ENCODE results near the gene SCAMP2. TPM values are rescaled to one million over a fixed set of nuclear protein-coding genes. Genes with fewer than 3 reads are reported as not detected.

Gene SCAMP2
- total RNA-seq, 1 experiment from 2014 or later: 55.8 TPM

DNA sequence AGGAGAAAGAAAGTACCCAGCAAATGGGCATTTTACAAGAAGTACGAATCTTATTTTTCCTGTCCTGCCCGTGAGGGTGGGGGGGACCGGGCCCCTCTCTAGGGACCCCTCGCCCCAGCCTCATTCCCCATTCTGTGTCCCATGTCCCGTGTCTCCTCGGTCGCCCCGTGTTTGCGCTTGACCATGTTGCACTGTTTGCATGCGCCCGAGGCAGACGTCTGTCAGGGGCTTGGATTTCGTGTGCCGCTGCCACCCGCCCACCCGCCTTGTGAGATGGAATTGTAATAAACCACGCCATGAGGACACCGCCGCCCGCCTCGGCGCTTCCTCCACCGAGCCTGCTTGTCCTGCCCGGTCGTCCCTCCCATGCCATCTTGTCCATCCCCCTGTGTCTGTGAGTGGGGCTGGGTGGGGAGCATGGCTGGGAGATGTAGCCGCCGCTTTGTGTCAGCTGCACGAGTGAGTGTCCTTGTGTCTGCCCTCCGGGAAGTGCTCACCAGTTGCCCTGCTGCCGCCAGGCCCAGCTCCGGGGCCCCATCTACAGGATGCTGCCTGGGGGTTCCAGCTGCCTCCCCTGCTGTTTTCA, 70.2 kb downstream of the SCAMP2 start:
- POLR2A ChIA-PET: no interaction called here
- CTCF ChIA-PET: no interaction called here

More for the DNA sequence above, 70.2 kb downstream of the SCAMP2 start:
- DNase-seq (ENCODE audit: low read depth, low spot score) (no peak), ATAC-seq (no peak)
- H3K27ac ChIP-seq (ENCODE audit: low read depth, low read length): no peak overlapping the region
- H2AFZ ChIP-seq (ENCODE audit: low read depth, low read length, poor library complexity, severe bottlenecking): no peak overlapping the region
- no peak overlapping the region for H3K4me3 ChIP-seq (replicated peaks in 1 of 2; ENCODE audit: low read depth in 1 of 2, low read length in 2 of 2)
- no peaks in the 10 kb centered on the region for H3K9me2 ChIP-seq (ENCODE audit: insufficient read depth)
- H4K20me1 ChIP-seq (ENCODE audit: insufficient read depth): no peaks in the 10 kb centered on the region
- no peak overlapping the region for H3K9ac ChIP-seq (ENCODE audit: low read length)
- no peak for TF ChIP-seq EZH2phosphoT487 (IDR thresholded peaks at IDR 0.05; ENCODE audit: borderline replicate concordance)
- no peak for TF ChIP-seq POLR2AphosphoS5 (IDR thresholded peaks at IDR 0.05; ENCODE audit: low read depth, low read length)
- no peak for TF ChIP-seq ELF1 (IDR thresholded peaks at IDR 0.05; ENCODE audit: borderline replicate concordance, low read depth)
- no peak for TF ChIP-seq POLR2A (IDR thresholded peaks at IDR 0.05; ENCODE audit: borderline replicate concordance, extremely low read depth, insufficient read depth, insufficient read length)
- TF ChIP-seq, protein P1, sequence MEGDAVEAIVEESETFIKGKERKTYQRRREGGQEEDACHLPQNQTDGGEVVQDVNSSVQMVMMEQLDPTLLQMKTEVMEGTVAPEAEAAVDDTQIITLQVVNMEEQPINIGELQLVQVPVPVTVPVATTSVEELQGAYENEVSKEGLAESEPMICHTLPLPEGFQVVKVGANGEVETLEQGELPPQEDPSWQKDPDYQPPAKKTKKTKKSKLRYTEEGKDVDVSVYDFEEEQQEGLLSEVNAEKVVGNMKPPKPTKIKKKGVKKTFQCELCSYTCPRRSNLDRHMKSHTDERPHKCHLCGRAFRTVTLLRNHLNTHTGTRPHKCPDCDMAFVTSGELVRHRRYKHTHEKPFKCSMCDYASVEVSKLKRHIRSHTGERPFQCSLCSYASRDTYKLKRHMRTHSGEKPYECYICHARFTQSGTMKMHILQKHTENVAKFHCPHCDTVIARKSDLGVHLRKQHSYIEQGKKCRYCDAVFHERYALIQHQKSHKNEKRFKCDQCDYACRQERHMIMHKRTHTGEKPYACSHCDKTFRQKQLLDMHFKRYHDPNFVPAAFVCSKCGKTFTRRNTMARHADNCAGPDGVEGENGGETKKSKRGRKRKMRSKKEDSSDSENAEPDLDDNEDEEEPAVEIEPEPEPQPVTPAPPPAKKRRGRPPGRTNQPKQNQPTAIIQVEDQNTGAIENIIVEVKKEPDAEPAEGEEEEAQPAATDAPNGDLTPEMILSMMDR (IDR thresholded peaks at IDR 0.05 in 2 of 3, conservative IDR thresholded peaks at IDR 0.05 in 1 of 3; ENCODE audit: borderline replicate concordance in 1 of 3, insufficient read depth in 1 of 3, low read depth in 2 of 3, low read length in 2 of 3): no peak
- TF ChIP-seq, protein P2, sequence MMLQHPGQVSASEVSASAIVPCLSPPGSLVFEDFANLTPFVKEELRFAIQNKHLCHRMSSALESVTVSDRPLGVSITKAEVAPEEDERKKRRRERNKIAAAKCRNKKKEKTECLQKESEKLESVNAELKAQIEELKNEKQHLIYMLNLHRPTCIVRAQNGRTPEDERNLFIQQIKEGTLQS (IDR thresholded peaks at IDR 0.05): no peak
- no peak for TF ChIP-seq ZFX (IDR thresholded peaks at IDR 0.05)
- TF ChIP-seq SP1 (IDR thresholded peaks at IDR 0.05; ENCODE audit: low read depth): no peak
- no peak for TF ChIP-seq EGR1 (IDR thresholded peaks at IDR 0.05; ENCODE audit: low read depth)
- no peak for TF ChIP-seq REST (IDR thresholded peaks at IDR 0.05; ENCODE audit: low read depth)
- TF ChIP-seq CEBPB (IDR thresholded peaks at IDR 0.05; ENCODE audit: low read depth): no peak
- no peak for TF ChIP-seq EZH2 (IDR thresholded peaks at IDR 0.05)
- no peak for TF ChIP-seq JUND (IDR thresholded peaks at IDR 0.05)
- TF ChIP-seq YY1 (IDR thresholded peaks at IDR 0.05; ENCODE audit: extremely low read depth, insufficient replicate concordance, low read depth, low read length): no peak
- H3K27me3 ChIP-seq (ENCODE audit: insufficient read depth, low read length): no peaks in the 10 kb centered on the region
- H3K4me2 ChIP-seq (ENCODE audit: low read length): no peak overlapping the region
- RAD21 ChIA-PET (ENCODE audit: low non-redundant PET in 1 of 2, low total read pairs in 2 of 2, uncharacterized antibody in 2 of 2, unreplicated experiment in 2 of 2): no interaction called here
- intact Hi-C loops (cut with micrococcal nuclease): no loop called here
- H3K36me3 ChIP-seq (ENCODE audit: control insufficient read depth in 1 of 2, insufficient read depth in 2 of 2, low read length in 2 of 2): peaks cover 13 to 31% of the 10 kb centered on the region in 2 experiments
- BruUV-seq (replicated peaks): no TSS peak
- H3K9me3 ChIP-seq (ENCODE audit: control insufficient read depth in 1 of 2, insufficient read depth in 1 of 2, low read depth in 1 of 2, low read length in 2 of 2): no peaks in the 10 kb centered on the region
- H3K79me2 ChIP-seq (ENCODE audit: insufficient read depth, low read length): no peaks in the 10 kb centered on the region
- peaks cover 3 to 19% of the 10 kb centered on the region in 2 experiments; a peak in 3 of 4 replicates for H3K4me1 ChIP-seq (ENCODE audit: control insufficient read depth in 1 of 2, insufficient read depth in 2 of 2, low read length in 2 of 2)

Measured in HCT116 (cell line).